WTC11 (cell line): ENCODE data around the gene MCM10.

Source experiments
- CTCF ChIP-seq: fragments of 200-600 bp; IDR thresholded peaks from 2 replicates; pipeline ENCODE4 v1.8.0; 2022; ENCODE audit warnings: antibody characterized with exemption
- E2F1 ChIP-seq: sonication (generic); formaldehyde crosslinking; IDR thresholded peaks from 2 replicates; pipeline ENCODE4 v1.8.0; 2022; ENCODE audit warnings: mild to moderate bottlenecking, missing genetic modification reagents
- EMX1 ChIP-seq: fragments of 250-450 bp; sonication (Bioruptor Pico); IDR thresholded peaks from 2 replicates; pipeline ENCODE4 v1.8.0; 2021; ENCODE audit warnings: mild to moderate bottlenecking
- ETV6 ChIP-seq: sonication (generic); formaldehyde crosslinking; IDR thresholded peaks from 2 replicates; pipeline ENCODE4 v1.8.1; 2022; ENCODE audit warnings: mild to moderate bottlenecking, missing genetic modification reagents
- KAT7 ChIP-seq: sonication (generic); formaldehyde crosslinking; IDR thresholded peaks from 2 replicates; pipeline ENCODE4 v1.8.1; 2023; ENCODE audit warnings: missing genetic modification reagents, mild to moderate bottlenecking, borderline replicate concordance
- MAX ChIP-seq: sonication (generic); formaldehyde crosslinking; IDR thresholded peaks from 2 replicates; pipeline ENCODE4 v1.8.0; 2022; ENCODE audit warnings: mild to moderate bottlenecking, missing genetic modification reagents
- MXD4 ChIP-seq: fragments of 250-450 bp; sonication (Bioruptor Pico); IDR thresholded peaks from 2 replicates; pipeline ENCODE4 v1.8.0; 2021; ENCODE audit warnings: mild to moderate bottlenecking, moderate library complexity, borderline replicate concordance
- NFYB ChIP-seq: sonication (generic); formaldehyde crosslinking; conservative IDR thresholded peaks from 2 replicates; pipeline ENCODE4 v1.8.0; 2022; ENCODE audit warnings: low read depth, missing genetic modification reagents
- NR2C2 ChIP-seq: sonication (generic); formaldehyde crosslinking; IDR thresholded peaks from 2 replicates; pipeline ENCODE4 v1.8.0; 2022; ENCODE audit warnings: mild to moderate bottlenecking, missing genetic modification reagents
- TCF7 ChIP-seq: sonication (generic); formaldehyde crosslinking; IDR thresholded peaks from 2 replicates; pipeline ENCODE4 v1.8.0; 2022; ENCODE audit warnings: mild to moderate bottlenecking, low read depth, missing genetic modification reagents, moderate library complexity
- TEAD4 ChIP-seq: sonication (generic); formaldehyde crosslinking; IDR thresholded peaks from 2 replicates; pipeline ENCODE4 v1.8.0; 2022; ENCODE audit warnings: mild to moderate bottlenecking, missing genetic modification reagents
- ZNF121 ChIP-seq: sonication (generic); formaldehyde crosslinking; IDR thresholded peaks from 2 replicates; pipeline ENCODE4 v1.8.0; 2023; ENCODE audit warnings: missing genetic modification reagents
- ZNF532 ChIP-seq: fragments of 250-450 bp; sonication (Bioruptor Pico); IDR thresholded peaks from 2 replicates; pipeline ENCODE4 v1.9.0; 2021; ENCODE audit warnings: mild to moderate bottlenecking, borderline replicate concordance

- TF ChIP-seq CTCF (no peak), ZNF121 (CRISPR knock-in tag) (no peak), TCF7 (CRISPR knock-in tag) (no peak), NR2C2 (CRISPR knock-in tag) (no peak), MAX (no peak), ETV6 (no peak), MXD4 (CRISPR knock-in tag) (no peak), TEAD4 (CRISPR knock-in tag) (no peak), ZNF532 (CRISPR knock-in tag) (no peak), E2F1 (CRISPR knock-in tag) (no peak), KAT7 (CRISPR knock-in tag) (no peak), NFYB (CRISPR knock-in tag) (no peak), EMX1 (CRISPR knock-in tag) (no peak)
Measured at GRCh38 chr10:13139150-13139549, 22.2 kb upstream of the MCM10 start.
